ENCODE results near the gene HADH.

HADH gene

GRCh38 chr4:108036213-108036612 is 46.5 kb downstream of the HADH start:
- TF ChIP-seq REST (IDR thresholded peaks at IDR 0.05; ENCODE audit: insufficient read depth in 1 of 2, low read depth in 2 of 2, low read length in 2 of 2) (no peak), FOXP2 (optimal IDR thresholded peaks at IDR 0.05; ENCODE audit: borderline replicate concordance, extremely low read depth, extremely low read length, insufficient read depth) (no peak), POLR2AphosphoS5 (IDR thresholded peaks at IDR 0.05; ENCODE audit: low read depth, low read length) (no peak), SIN3A (IDR thresholded peaks at IDR 0.05; ENCODE audit: borderline replicate concordance, insufficient read depth, low read length) (no peak), TAF1 (IDR thresholded peaks at IDR 0.05; ENCODE audit: borderline replicate concordance, insufficient read depth, low read length) (no peak)

DNA sequence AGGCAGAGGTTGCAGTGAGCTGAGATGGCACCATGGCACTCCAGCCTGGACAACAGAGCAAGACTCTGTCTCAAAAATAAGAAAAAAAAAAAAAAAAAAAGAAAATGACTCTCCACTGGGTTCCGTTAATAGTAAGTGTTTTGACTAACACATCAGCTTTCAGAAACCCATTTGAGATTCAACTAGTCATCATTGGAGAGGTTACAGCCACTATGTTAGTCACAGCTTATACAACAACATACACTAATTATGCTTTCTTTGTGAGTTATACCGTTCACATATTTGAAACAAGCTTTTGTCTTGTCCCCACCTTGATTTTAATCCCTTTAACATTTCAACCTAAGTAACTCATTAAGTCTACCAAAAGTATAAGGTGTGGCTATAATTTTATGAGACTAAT is 48.2 kb downstream of the HADH start:
- TF ChIP-seq POLR2AphosphoS5 (IDR thresholded peaks at IDR 0.05; ENCODE audit: low read depth, low read length), result no peak
- no peak for TF ChIP-seq REST (IDR thresholded peaks at IDR 0.05; ENCODE audit: insufficient read depth in 1 of 2, low read depth in 2 of 2, low read length in 2 of 2)
- TF ChIP-seq SIN3A (IDR thresholded peaks at IDR 0.05; ENCODE audit: borderline replicate concordance, insufficient read depth, low read length), result no peak
- no peak for TF ChIP-seq TAF1 (IDR thresholded peaks at IDR 0.05; ENCODE audit: borderline replicate concordance, insufficient read depth, low read length)
- TF ChIP-seq FOXP2 (optimal IDR thresholded peaks at IDR 0.05; ENCODE audit: borderline replicate concordance, extremely low read depth, extremely low read length, insufficient read depth), result no peak

- TF ChIP-seq REST (IDR thresholded peaks at IDR 0.05; ENCODE audit: insufficient read depth in 1 of 2, low read depth in 2 of 2, low read length in 2 of 2) (no peak), TAF1 (IDR thresholded peaks at IDR 0.05; ENCODE audit: borderline replicate concordance, insufficient read depth, low read length) (no peak), SIN3A (IDR thresholded peaks at IDR 0.05; ENCODE audit: borderline replicate concordance, insufficient read depth, low read length) (no peak), POLR2AphosphoS5 (IDR thresholded peaks at IDR 0.05; ENCODE audit: low read depth, low read length) (no peak), FOXP2 (optimal IDR thresholded peaks at IDR 0.05; ENCODE audit: borderline replicate concordance, extremely low read depth, extremely low read length, insufficient read depth) (no peak)
Measured at GRCh38 chr4:108042927-108043326, 53.2 kb downstream of the HADH start.

DNA sequence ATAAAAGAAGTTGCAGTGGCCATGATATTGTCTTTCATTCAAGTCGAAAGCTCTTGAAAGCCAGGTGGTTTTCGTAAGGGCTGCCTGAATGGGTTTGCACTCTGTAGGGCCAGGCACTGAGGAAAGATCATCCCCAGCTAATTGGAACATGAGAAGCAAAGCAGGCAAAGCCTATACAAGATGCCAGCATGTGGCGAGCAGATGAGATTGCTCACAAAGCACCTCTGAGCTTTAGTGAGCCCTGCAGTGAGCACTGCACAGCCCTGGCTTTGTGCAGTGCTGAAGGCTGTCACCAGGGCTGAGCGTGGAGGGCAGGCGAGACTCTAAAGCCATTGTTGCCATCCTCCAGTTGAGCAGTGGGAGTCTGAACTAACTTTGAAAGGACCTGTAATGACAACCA is 53.8 kb downstream of the HADH start:
- TF ChIP-seq SIN3A (IDR thresholded peaks at IDR 0.05; ENCODE audit: borderline replicate concordance, insufficient read depth, low read length) (no peak), POLR2AphosphoS5 (IDR thresholded peaks at IDR 0.05; ENCODE audit: low read depth, low read length) (no peak), TAF1 (IDR thresholded peaks at IDR 0.05; ENCODE audit: borderline replicate concordance, insufficient read depth, low read length) (no peak), REST (IDR thresholded peaks at IDR 0.05; ENCODE audit: insufficient read depth in 1 of 2, low read depth in 2 of 2, low read length in 2 of 2) (no peak), FOXP2 (optimal IDR thresholded peaks at IDR 0.05; ENCODE audit: borderline replicate concordance, extremely low read depth, extremely low read length, insufficient read depth) (no peak)
